Gastrocnemius medialis (tissue), 4 donors: Measurements from ENCODE around the gene AKAP13. TPM values are rescaled to one million over a fixed set of nuclear protein-coding genes. Genes with fewer than 3 reads are reported as not detected.

ENCODE experiments used
- ATAC-seq, 2 donors: fragments of 150-250 bp; one replicate each; pipeline ENCODE4 v1.9.1; 2016
- DNase-seq, 2 donors: peaks; one replicate each; pipeline ENCODE4 v3.0.0-alpha.2; 2019
- H3K27ac ChIP-seq, 4 donors: fragments of 200-600 bp; sonication (generic); 1 replicate in 1 of 4; 2 replicates in 3 of 4; pipeline ENCODE4 v1.5.1; 2016 to 2018; ENCODE audit warnings: mild to moderate bottlenecking in 2 of 4, moderate library complexity in 1 of 4
- H3K27me3 ChIP-seq, 3 donors: fragments of 200-600 bp; sonication (generic) in 2 of 3; 1 replicate in 1 of 3; 2 replicates in 2 of 3; pipeline versions ENCODE4 v1.5.1 to v1.6.0; 2016 to 2019; ENCODE audit warnings: mild to moderate bottlenecking in 1 of 3, moderate library complexity in 1 of 3
- H3K36me3 ChIP-seq, 2 donors: fragments of 200-600 bp; sonication (generic) in 1 of 2; one replicate each; pipeline ENCODE4 v1.5.1; 2017 to 2018
- H3K4me1 ChIP-seq, 2 donors: fragments of 200-600 bp; sonication (generic) in 1 of 2; one replicate each; pipeline ENCODE4 v1.5.1; 2016 to 2017; ENCODE audit warnings: mild to moderate bottlenecking in 2 of 2
- H3K4me3 ChIP-seq, 4 donors: fragments of 200-600 bp; sonication (generic) in 3 of 4; 1 replicate in 1 of 4; 2 replicates in 3 of 4; pipeline ENCODE4 v1.5.1; 2016 to 2019; ENCODE audit warnings: mild to moderate bottlenecking in 2 of 4
- H3K9me3 ChIP-seq, 3 donors: fragments of 200-600 bp; sonication (generic) in 2 of 3; 1 replicate in 1 of 3; 2 replicates in 2 of 3; pipeline ENCODE4 v1.5.1; 2016 to 2019
- CTCF ChIP-seq, 5 experiments: fragments of 450-650 bp in 3 of 5; fragments of 200-600 bp in 2 of 5; sonication (generic) in 2 of 5; IDR thresholded peaks in 4 of 5; conservative IDR thresholded peaks in 1 of 5; 1 replicate in 4 of 5; 2 replicates in 1 of 5; pipeline ENCODE4 v1.5.1; 2016 to 2019; ENCODE audit warnings: antibody characterized with exemption in 5 of 5, mild to moderate bottlenecking in 3 of 5, moderate library complexity in 3 of 5
- POLR2A ChIP-seq, 2 donors: fragments of 450-650 bp; IDR thresholded peaks; one replicate each; pipeline ENCODE4 v1.6.1; 2017; ENCODE audit warnings: antibody characterized with exemption in 2 of 2, mild to moderate bottlenecking in 2 of 2, moderate library complexity in 2 of 2
- in situ Hi-C, 4 donors: fragments of 200-750 bp; cut with MboI; loops; one replicate each; pipeline versions ENCODE4 v1.15.0 to v1.8.0; 2017; ENCODE audit warnings: low sequenced_read_pairs in 4 of 4
- intact Hi-C: fragments of 100-400 bp; cut with DNase I; formaldehyde crosslinking; loops from one replicate; pipeline ENCODE4 v1.15.1; 2023; ENCODE audit warnings: low total_unique reads
- total RNA-seq, 4 donors: library from RNA; depleted of rRNA; stranded (reverse); fragments of >200 nt; gene quantifications; one replicate each; pipeline versions ENCODE4 v1.1.0 to v1.2.3, GENCODE V29; 2016

The AKAP13 gene
- total RNA-seq, 4 donors from 2014 or later, result 127 to 481 (median 172) TPM

- H3K4me3 ChIP-seq, result no peak overlapping the region
- no peaks in the 10 kb centered on the region for H3K36me3 ChIP-seq
- TF ChIP-seq CTCF (IDR thresholded peaks at IDR 0.05 in 4 of 5, conservative IDR thresholded peaks at IDR 0.05 in 1 of 5) (no peak), POLR2A (IDR thresholded peaks at IDR 0.05) (no peak)
- H3K9me3 ChIP-seq, result no peaks in the 10 kb centered on the region
- ATAC-seq, result no peak
- no peak overlapping the region for H3K27ac ChIP-seq
- in situ Hi-C loops, result no loop called here
- H3K4me1 ChIP-seq, result no peaks in the 10 kb centered on the region
- intact Hi-C loops, result no loop called here
- H3K27me3 ChIP-seq, result no peaks in the 10 kb centered on the region
- DNase-seq, result no peak
Measured at GRCh38 chr15:85564686-85565085, 184.3 kb downstream of the AKAP13 start.

- no peak for ATAC-seq
- H3K4me1 ChIP-seq, result no peaks in the 10 kb centered on the region
- H3K36me3 ChIP-seq, result no peaks in the 10 kb centered on the region
- in situ Hi-C loops (no loop called here), intact Hi-C loops (no loop called here)
- TF ChIP-seq POLR2A (IDR thresholded peaks at IDR 0.05), result no peak
- TF ChIP-seq CTCF (IDR thresholded peaks at IDR 0.05 in 4 of 5, conservative IDR thresholded peaks at IDR 0.05 in 1 of 5), result no peak
- DNase-seq, result no peak
- H3K27me3 ChIP-seq, result no peaks in the 10 kb centered on the region
- no peak overlapping the region for H3K4me3 ChIP-seq
- H3K9me3 ChIP-seq, result no peaks in the 10 kb centered on the region
- H3K27ac ChIP-seq, result no peak overlapping the region
Measured at GRCh38 chr15:85568261-85568808, 187.9 kb downstream of the AKAP13 start.

GRCh38 chr15:85570336-85570735, 189.9 kb downstream of the AKAP13 start:
- TF ChIP-seq POLR2A (IDR thresholded peaks at IDR 0.05) (no peak), CTCF (IDR thresholded peaks at IDR 0.05 in 4 of 5, conservative IDR thresholded peaks at IDR 0.05 in 1 of 5) (no peak)
- in situ Hi-C loops, result no loop called here

GRCh38 chr15:85571780-85572179, 191.4 kb downstream of the AKAP13 start:
- H3K4me1 ChIP-seq, result peaks cover 11 to 14% of the 10 kb centered on the region in 2 donors
- ATAC-seq (no peak), DNase-seq (no peak)
- H3K36me3 ChIP-seq, result no peaks in the 10 kb centered on the region
- no peak for TF ChIP-seq CTCF (IDR thresholded peaks at IDR 0.05 in 4 of 5, conservative IDR thresholded peaks at IDR 0.05 in 1 of 5)
- no peak for TF ChIP-seq POLR2A (IDR thresholded peaks at IDR 0.05)
- in situ Hi-C loops (no loop called here), intact Hi-C loops (no loop called here)
- no peak overlapping the region for H3K4me3 ChIP-seq
- no peaks in the 10 kb centered on the region for H3K9me3 ChIP-seq
- no peaks in the 10 kb centered on the region for H3K27me3 ChIP-seq
- no peak overlapping the region for H3K27ac ChIP-seq

More at GRCh38 chr15:85570336-85570735, 189.9 kb downstream of the AKAP13 start:
- Histone ChIP-seq H3K9me3 (no peaks in the 10 kb centered on the region), H3K4me1 (peaks cover 0 to under 1% of the 10 kb centered on the region in 2 donors), H3K27me3 (no peaks in the 10 kb centered on the region), H3K27ac (no peak overlapping the region), H3K4me3 (no peak overlapping the region), H3K36me3 (no peaks in the 10 kb centered on the region)
- intact Hi-C loops, result no loop called here
- no peak for DNase-seq
- no peak for ATAC-seq

GRCh38 chr15:85576392-85576791, 196.0 kb downstream of the AKAP13 start:
- TF ChIP-seq POLR2A (IDR thresholded peaks at IDR 0.05), result no peak
- H3K9me3 ChIP-seq, result no peaks in the 10 kb centered on the region
- intact Hi-C loops, result loop anchor here (5.0 kb wide), 2 partner anchors 74 to 244 kb away; no protein-coding TSS in a partner anchor
- no peak overlapping the region for H3K4me3 ChIP-seq
- ATAC-seq (no peak), DNase-seq (no peak)
- H3K27me3 ChIP-seq, result no peaks in the 10 kb centered on the region
- in situ Hi-C loops, result loop anchor here in 1 of 4 donors (25.0 kb wide), 1 partner anchor 261 kb away; no protein-coding TSS in a partner anchor
- H3K4me1 ChIP-seq, result peaks cover 48% of the 10 kb centered on the region in 2 donors
- H3K36me3 ChIP-seq, result no peaks in the 10 kb centered on the region
- H3K27ac ChIP-seq, result peak overlapping the region in 2 of 4 donors; percentile 25 to 41
